ENCODE data around the gene DROSHA. TPM values are rescaled to one million over a fixed set of nuclear protein-coding genes. Genes with fewer than 3 reads are reported as not detected.
"Not testable (repeated sequence)": the region's sequence is repeated elsewhere in the genome, so short reads cannot be mapped to it uniquely, and the experiment has no call there.

DROSHA gene
- total and polyA plus RNA-seq, 9 donors, result 42.5 to 50.2 (median 45.4) TPM

DNA sequence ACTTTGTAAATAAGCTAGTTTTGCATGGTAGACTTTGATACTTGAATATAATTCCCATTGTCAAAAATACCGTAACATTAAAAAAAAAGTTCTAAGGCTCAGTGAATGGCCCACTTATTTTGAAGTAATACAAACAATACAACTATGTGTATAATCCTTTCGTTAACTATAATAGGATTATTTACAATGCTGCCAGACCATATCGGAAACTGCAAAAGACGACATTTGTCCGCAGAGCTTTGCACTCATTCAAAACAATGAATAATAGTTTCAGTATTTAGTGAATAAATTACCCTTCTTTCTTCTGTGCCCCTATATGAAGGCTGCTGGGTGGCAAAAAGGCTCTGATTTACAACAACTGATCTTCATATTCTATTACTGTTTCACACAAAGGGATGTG lies 121.8 kb downstream of the DROSHA start:
- DNase-seq, result no peak
- Histone ChIP-seq H3K9me3 (replicated peaks; ENCODE audit: control insufficient read depth, low read depth, low read length) (no peaks in the 10 kb centered on the region), H3K4me1 (ENCODE audit: control insufficient read depth, insufficient read depth, low read length) (no peaks in the 10 kb centered on the region), H3K27ac (ENCODE audit: low read length) (no peak overlapping the region), H3K36me3 (ENCODE audit: control insufficient read depth, insufficient read depth, low read length) (peaks cover 26% of the 10 kb centered on the region), H3K4me3 (ENCODE audit: low read length) (no peak overlapping the region), H3K27me3 (ENCODE audit: control insufficient read depth, insufficient read depth, low read length) (no peaks in the 10 kb centered on the region)
- no CpG with 5 or more reads among the region's 5 CpGs for WGBS (ENCODE audit: insufficient coverage)

DNA sequence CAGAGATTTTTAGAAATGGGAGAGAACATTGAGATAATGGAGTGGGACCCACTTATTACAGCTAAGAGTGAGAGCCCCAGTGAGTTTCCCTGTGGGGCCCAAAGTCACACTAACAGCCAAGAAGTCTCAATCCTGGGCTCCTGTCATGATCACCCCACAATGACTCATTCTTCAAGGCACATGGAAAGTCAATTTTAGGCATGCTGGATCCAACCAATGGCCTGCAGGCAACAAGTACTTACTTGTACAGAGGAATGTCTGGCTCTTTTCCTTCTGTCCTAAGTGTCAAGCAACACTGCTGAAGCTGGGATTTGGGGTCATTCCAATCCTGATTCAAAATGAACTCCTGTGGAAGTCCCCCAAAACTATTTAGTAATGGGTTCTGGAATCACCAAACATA lies 123.1 kb downstream of the DROSHA start:
- Histone ChIP-seq H3K4me3 (ENCODE audit: low read length) (no peak overlapping the region), H3K4me1 (ENCODE audit: control insufficient read depth, insufficient read depth, low read length) (no peaks in the 10 kb centered on the region), H3K9me3 (replicated peaks; ENCODE audit: control insufficient read depth, low read depth, low read length) (no peaks in the 10 kb centered on the region), H3K27me3 (ENCODE audit: control insufficient read depth, insufficient read depth, low read length) (no peaks in the 10 kb centered on the region), H3K36me3 (ENCODE audit: control insufficient read depth, insufficient read depth, low read length) (peaks cover 29% of the 10 kb centered on the region), H3K27ac (ENCODE audit: low read length) (no peak overlapping the region)
- no peak for DNase-seq

DNA sequence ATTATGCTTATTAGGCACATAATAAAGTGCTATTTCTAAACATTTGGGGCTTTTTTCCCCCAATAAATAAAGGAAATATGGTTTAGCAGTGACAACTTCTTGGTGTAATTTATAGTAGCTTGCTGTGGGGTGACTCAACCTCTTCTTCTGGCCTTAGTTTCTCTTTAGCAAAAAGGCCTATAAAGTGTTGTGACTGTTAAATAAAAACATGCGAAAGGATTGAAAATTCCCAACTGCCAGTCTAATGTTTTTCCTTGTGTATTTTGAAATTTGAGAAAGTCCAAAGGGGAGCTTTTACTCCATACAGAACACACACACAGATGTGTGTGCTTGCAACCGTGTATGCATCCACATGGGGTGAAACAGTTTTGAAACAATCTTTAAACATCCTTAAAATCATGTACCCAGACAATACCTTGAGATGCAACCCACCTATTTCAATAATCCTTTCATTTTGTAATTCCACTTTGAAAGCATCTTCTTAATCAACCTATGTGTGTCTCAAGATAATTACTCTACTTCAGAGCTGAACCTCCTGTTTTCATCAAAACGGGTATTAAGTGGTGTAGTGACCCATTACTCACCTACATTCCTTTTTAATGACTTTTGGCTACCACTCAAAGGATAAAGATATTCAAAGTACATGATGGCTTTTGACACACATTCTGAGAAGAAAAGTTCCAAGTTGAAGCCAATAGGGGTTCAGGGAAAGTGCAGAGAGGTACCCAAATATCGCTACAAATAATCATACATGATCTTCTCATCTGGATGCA lies 123.8 kb downstream of the DROSHA start:
- Histone ChIP-seq H3K4me1 (ENCODE audit: control insufficient read depth, insufficient read depth, low read length) (no peaks in the 10 kb centered on the region), H3K27ac (ENCODE audit: low read length) (no peak overlapping the region), H3K9me3 (replicated peaks; ENCODE audit: control insufficient read depth, low read depth, low read length) (no peaks in the 10 kb centered on the region), H3K4me3 (ENCODE audit: low read length) (no peak overlapping the region), H3K27me3 (ENCODE audit: control insufficient read depth, insufficient read depth, low read length) (no peaks in the 10 kb centered on the region), H3K36me3 (ENCODE audit: control insufficient read depth, insufficient read depth, low read length) (peaks cover 25% of the 10 kb centered on the region)
- DNase-seq, result no peak
- WGBS (ENCODE audit: insufficient coverage), result 29% methylated on average over 1 of the region's 4 CpGs

DNA sequence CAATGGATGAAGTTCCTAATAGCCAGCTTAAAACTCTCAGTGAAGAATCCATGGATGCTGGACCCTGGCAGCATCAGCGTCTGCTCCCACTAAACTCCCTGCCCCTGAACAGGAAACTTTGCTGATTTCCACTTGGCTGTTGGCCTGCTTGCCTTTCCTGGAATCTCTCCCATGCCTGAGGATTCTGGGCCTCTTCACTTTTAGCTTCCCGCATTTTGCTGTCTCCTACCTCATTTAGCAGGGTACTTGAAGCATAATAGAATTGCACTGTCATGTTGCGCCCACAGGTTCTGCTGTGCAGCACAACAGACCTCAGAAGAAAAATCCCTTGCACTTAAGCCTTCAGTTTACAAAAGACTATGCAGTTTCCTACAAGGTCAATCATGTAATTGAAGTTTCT lies 127.6 kb downstream of the DROSHA start:
- 68% methylated on average over 3 of the region's 3 CpGs for WGBS (ENCODE audit: insufficient coverage)
- Histone ChIP-seq H3K4me3 (ENCODE audit: low read length) (no peak overlapping the region), H3K4me1 (ENCODE audit: control insufficient read depth, insufficient read depth, low read length) (no peaks in the 10 kb centered on the region), H3K36me3 (ENCODE audit: control insufficient read depth, insufficient read depth, low read length) (peaks cover 18% of the 10 kb centered on the region), H3K27me3 (ENCODE audit: control insufficient read depth, insufficient read depth, low read length) (no peaks in the 10 kb centered on the region), H3K9me3 (replicated peaks; ENCODE audit: control insufficient read depth, low read depth, low read length) (no peaks in the 10 kb centered on the region), H3K27ac (ENCODE audit: low read length) (no peak overlapping the region)
- DNase-seq, result no peak

DNA sequence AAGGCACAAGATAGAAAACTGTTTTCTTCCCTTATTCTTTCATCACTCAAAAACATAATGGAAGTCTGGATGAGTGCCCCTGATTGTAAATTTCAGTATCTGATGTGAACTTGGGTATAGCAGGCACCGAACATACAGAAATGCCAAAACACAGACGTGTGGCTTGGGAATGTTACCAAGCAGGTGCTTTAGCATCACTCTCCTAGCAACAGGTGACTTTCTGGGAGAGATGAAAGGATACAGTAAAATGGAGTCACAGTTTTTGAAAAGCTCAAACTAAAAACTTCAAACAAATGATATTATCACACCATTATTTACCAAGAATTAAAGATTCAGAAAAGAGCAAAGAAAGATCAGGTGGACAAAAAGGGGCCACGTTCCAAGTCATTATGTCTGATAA lies 130.2 kb downstream of the DROSHA start:
- no CpG with 5 or more reads among the region's 3 CpGs for WGBS (ENCODE audit: insufficient coverage)
- H3K36me3 ChIP-seq (ENCODE audit: control insufficient read depth, insufficient read depth, low read length), result peaks cover 11% of the 10 kb centered on the region
- no peaks in the 10 kb centered on the region for H3K9me3 ChIP-seq (replicated peaks; ENCODE audit: control insufficient read depth, low read depth, low read length)
- H3K27ac ChIP-seq (ENCODE audit: low read length), result no peak overlapping the region
- H3K4me1 ChIP-seq (ENCODE audit: control insufficient read depth, insufficient read depth, low read length), result no peaks in the 10 kb centered on the region
- H3K4me3 ChIP-seq (ENCODE audit: low read length), result no peak overlapping the region
- DNase-seq, result no peak
- H3K27me3 ChIP-seq (ENCODE audit: control insufficient read depth, insufficient read depth, low read length), result no peaks in the 10 kb centered on the region

DNA sequence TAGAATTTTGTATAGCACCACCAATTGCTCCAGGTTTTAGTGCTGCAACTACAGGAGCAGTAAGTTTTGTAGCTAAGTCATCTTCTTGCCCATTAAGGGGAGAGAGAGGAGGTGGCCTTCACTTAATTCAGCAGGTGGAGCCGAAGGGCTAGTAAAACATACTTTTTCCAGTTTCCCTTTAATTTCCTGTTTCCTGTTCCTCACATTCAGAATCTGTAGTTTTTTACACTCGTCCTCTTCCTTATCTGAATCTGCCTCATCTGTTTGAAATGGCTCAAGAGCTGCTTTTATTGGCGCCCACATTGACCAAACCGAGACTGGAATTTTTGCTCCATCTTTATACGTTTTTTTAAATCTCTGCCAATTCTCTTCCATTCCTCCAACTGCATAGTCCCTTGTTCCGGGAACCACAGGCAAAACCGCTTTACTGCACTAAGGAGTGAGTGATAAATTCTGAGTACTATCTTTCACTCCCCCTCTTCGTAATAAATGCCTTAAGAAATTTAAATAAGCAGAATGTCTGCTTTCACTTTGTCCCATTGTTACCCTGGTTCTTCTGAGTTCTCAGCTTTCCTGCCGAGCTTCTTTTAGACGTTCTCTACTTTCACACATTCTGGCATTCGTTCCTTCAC lies 133.9 kb downstream of the DROSHA start:
- H3K9me3 ChIP-seq (replicated peaks; ENCODE audit: control insufficient read depth, low read depth, low read length), result no peaks in the 10 kb centered on the region
- no peak overlapping the region for H3K4me3 ChIP-seq (ENCODE audit: low read length)
- DNase-seq, result no peak
- no peaks in the 10 kb centered on the region for H3K4me1 ChIP-seq (ENCODE audit: control insufficient read depth, insufficient read depth, low read length)
- H3K36me3 ChIP-seq (ENCODE audit: control insufficient read depth, insufficient read depth, low read length), result no peaks in the 10 kb centered on the region
- H3K27me3 ChIP-seq (ENCODE audit: control insufficient read depth, insufficient read depth, low read length), result no peaks in the 10 kb centered on the region
- H3K27ac ChIP-seq (ENCODE audit: low read length), result no peak overlapping the region
- WGBS (ENCODE audit: insufficient coverage), result 60% methylated on average over 6 of the region's 11 CpGs

DNA sequence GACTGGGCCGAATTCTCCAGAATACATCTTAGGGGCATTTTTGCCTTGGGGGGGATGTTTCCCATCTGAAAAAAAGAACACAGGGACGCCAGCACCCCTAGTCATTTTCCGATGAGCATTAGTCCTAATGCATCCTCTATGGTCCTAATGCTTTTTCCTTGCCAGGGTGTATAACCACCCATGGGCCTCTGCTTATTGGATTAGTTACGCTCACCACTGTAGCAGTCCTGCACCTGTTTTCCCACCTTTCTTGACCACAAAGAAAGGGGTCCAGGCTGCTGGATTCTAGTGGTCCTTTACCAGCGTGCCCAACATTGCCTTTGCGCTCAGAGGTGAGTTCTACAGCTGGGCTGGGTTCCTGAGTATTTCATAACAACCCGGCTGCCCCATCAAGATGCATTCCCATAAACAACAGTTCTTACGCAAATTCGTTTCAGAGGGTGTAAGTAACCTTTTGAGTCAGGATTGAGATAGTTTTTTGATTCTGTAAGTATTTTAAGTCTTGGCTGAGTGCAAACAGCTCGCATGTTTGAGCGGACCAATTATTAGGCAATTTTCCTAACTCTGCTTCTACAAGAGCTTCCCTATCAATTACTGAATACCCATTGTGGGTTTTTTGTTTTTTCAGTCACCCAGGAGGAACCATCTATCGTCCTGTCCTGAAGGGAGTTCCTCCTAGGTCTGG lies 135.1 kb downstream of the DROSHA start:
- no peaks in the 10 kb centered on the region for H3K27me3 ChIP-seq (ENCODE audit: control insufficient read depth, insufficient read depth, low read length)
- no peaks in the 10 kb centered on the region for H3K4me1 ChIP-seq (ENCODE audit: control insufficient read depth, insufficient read depth, low read length)
- DNase-seq, result no peak
- H3K4me3 ChIP-seq (ENCODE audit: low read length), result no peak overlapping the region
- no peaks in the 10 kb centered on the region for H3K9me3 ChIP-seq (replicated peaks; ENCODE audit: control insufficient read depth, low read depth, low read length)
- 92% methylated on average over 1 of the region's 12 CpGs for WGBS (ENCODE audit: insufficient coverage)
- no peak overlapping the region for H3K27ac ChIP-seq (ENCODE audit: low read length)
- H3K36me3 ChIP-seq (ENCODE audit: control insufficient read depth, insufficient read depth, low read length), result no peaks in the 10 kb centered on the region

DNA sequence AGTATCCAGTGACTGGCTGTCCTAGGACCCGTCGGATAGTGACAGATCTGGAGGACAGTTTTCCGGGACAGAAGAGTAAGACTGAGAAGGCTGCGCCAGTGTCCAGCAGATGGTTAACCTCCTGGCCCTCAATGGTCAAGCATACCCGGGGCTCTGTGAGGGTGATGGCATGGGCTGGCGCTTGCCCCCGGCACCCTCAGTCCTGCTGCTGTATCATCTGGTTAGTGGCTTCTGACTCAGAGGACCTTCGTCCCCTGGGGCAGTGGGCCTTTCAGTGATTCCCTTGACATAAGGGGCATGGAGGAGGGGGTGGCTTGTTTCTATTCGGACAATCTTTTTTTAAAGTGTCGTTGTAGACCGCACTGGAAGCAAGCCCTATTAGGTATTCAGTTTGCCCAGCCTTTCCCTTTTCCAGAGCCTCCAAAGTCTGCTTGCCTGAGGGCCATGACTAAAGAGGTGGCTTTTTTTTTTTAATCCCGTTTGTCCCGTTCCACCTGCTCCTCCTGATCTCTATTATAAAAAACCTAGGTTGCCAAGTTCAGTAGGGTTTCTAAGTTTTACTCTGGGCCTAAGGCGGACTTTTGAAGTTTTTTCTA lies 136.3 kb downstream of the DROSHA start:
- not testable (repeated sequence) for H3K4me3 ChIP-seq (ENCODE audit: low read length); H3K27me3 ChIP-seq (ENCODE audit: control insufficient read depth, insufficient read depth, low read length); H3K9me3 ChIP-seq (replicated peaks; ENCODE audit: control insufficient read depth, low read depth, low read length); H3K36me3 ChIP-seq (ENCODE audit: control insufficient read depth, insufficient read depth, low read length); H3K4me1 ChIP-seq (ENCODE audit: control insufficient read depth, insufficient read depth, low read length); DNase-seq; H3K27ac ChIP-seq (ENCODE audit: low read length)
- 91% methylated on average over 5 of the region's 14 CpGs for WGBS (ENCODE audit: insufficient coverage)

DNA sequence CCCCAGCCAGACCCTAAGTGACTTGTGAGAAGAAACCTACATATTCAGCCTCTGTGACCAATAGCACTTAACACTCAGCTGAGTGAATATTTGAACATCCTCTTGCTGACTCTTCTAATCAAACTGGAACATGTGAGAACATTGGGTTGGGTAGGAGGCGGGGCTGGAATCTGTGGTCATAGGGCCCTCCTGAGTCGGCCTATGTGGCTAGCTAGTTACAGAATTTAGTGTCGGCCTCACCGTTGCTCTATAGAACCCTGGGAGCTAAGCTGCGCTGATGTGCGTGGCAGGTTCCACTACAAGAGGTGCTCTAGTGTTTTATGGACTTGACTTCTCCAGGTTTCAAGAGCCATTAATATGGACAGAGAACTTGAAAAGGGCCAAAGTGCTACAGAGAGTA lies 138.8 kb downstream of the DROSHA start:
- H3K27me3 ChIP-seq (ENCODE audit: control insufficient read depth, insufficient read depth, low read length), result no peaks in the 10 kb centered on the region
- no peak overlapping the region for H3K4me3 ChIP-seq (ENCODE audit: low read length)
- H3K36me3 ChIP-seq (ENCODE audit: control insufficient read depth, insufficient read depth, low read length), result no peaks in the 10 kb centered on the region
- H3K27ac ChIP-seq (ENCODE audit: low read length), result no peak overlapping the region
- no peak for DNase-seq
- WGBS (ENCODE audit: insufficient coverage), result 92% methylated on average over 6 of the region's 6 CpGs
- no peaks in the 10 kb centered on the region for H3K4me1 ChIP-seq (ENCODE audit: control insufficient read depth, insufficient read depth, low read length)
- H3K9me3 ChIP-seq (replicated peaks; ENCODE audit: control insufficient read depth, low read depth, low read length), result peaks cover 4% of the 10 kb centered on the region

DNA sequence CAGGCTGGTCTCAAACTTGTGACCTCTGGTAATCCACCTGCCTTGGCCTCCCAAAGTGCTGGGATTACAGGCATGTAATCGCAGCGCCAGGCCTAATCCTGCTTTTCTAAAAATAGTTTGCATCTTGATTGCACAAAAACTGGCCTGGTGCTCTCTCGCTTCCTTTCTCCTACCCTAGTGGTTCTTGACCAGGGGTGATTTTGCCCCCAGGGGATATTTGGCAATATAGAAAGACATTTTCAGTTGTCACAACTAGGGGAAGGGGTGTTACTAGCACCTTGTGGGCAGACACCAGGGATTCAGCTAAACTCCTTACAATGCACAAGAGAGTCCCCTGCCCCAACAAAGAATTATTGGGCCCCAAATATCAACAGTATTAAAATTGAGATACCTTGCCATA lies 139.8 kb downstream of the DROSHA start:
- Histone ChIP-seq H3K27ac (ENCODE audit: low read length) (no peak overlapping the region), H3K27me3 (ENCODE audit: control insufficient read depth, insufficient read depth, low read length) (no peaks in the 10 kb centered on the region), H3K36me3 (ENCODE audit: control insufficient read depth, insufficient read depth, low read length) (no peaks in the 10 kb centered on the region), H3K9me3 (replicated peaks; ENCODE audit: control insufficient read depth, low read depth, low read length) (peaks cover 4% of the 10 kb centered on the region), H3K4me1 (ENCODE audit: control insufficient read depth, insufficient read depth, low read length) (no peaks in the 10 kb centered on the region), H3K4me3 (ENCODE audit: low read length) (no peak overlapping the region)
- no peak for DNase-seq
- 60% methylated on average over 2 of the region's 3 CpGs for WGBS (ENCODE audit: insufficient coverage)

All from muscle of leg (tissue), 11 donors.